Cardiac fibroblast (primary cell): Measurements from ENCODE around the gene SMOC2.

Experiments
- DNase-seq, 2 donors: peaks; one replicate each; pipeline versions ENCODE4 v3.0.0 to v3.0.0-alpha.2; 2010; ENCODE audit warnings: low read depth in 2 of 2
- H3K4me3 ChIP-seq, 2 donors: replicated peaks in 1 of 2; 1 replicate in 1 of 2; 2 replicates in 1 of 2; pipeline ENCODE4 v1.5.1; 2011; ENCODE audit warnings: low read depth in 2 of 2, low read length in 2 of 2, mild to moderate bottlenecking in 2 of 2, moderate library complexity in 1 of 2
- TF ChIP-seq, protein P1 (sequence below): IDR thresholded peaks from one replicate; pipeline ENCODE4 v1.5.1; 2011; ENCODE audit warnings: low read depth, mild to moderate bottlenecking, low read length, inconsistent platforms

Gene SMOC2

DNA sequence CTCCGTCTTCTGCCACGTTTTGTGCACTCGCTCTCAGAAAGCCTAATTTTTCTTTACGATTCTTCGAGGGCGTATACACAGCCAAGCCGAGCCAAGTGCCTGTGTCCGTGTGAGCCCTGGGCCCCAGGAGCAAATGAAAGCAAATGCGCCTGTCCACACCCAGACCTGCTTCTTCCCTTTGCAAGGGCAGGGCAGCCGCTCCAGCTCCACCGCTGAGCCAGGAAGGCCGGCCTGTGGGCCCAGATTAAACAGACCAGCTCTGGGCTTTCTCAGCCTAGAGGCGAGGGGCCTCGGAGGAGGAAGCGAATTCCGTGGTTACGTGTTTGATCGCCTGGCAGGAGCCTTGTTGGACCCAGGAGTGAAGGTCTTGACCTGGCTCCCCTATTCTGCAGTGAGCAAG is 184.6 kb downstream of the SMOC2 start:
- TF ChIP-seq, protein P1, sequence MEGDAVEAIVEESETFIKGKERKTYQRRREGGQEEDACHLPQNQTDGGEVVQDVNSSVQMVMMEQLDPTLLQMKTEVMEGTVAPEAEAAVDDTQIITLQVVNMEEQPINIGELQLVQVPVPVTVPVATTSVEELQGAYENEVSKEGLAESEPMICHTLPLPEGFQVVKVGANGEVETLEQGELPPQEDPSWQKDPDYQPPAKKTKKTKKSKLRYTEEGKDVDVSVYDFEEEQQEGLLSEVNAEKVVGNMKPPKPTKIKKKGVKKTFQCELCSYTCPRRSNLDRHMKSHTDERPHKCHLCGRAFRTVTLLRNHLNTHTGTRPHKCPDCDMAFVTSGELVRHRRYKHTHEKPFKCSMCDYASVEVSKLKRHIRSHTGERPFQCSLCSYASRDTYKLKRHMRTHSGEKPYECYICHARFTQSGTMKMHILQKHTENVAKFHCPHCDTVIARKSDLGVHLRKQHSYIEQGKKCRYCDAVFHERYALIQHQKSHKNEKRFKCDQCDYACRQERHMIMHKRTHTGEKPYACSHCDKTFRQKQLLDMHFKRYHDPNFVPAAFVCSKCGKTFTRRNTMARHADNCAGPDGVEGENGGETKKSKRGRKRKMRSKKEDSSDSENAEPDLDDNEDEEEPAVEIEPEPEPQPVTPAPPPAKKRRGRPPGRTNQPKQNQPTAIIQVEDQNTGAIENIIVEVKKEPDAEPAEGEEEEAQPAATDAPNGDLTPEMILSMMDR: no peak
- H3K4me3 ChIP-seq: no peak overlapping the region
- DNase-seq: no peak

DNA sequence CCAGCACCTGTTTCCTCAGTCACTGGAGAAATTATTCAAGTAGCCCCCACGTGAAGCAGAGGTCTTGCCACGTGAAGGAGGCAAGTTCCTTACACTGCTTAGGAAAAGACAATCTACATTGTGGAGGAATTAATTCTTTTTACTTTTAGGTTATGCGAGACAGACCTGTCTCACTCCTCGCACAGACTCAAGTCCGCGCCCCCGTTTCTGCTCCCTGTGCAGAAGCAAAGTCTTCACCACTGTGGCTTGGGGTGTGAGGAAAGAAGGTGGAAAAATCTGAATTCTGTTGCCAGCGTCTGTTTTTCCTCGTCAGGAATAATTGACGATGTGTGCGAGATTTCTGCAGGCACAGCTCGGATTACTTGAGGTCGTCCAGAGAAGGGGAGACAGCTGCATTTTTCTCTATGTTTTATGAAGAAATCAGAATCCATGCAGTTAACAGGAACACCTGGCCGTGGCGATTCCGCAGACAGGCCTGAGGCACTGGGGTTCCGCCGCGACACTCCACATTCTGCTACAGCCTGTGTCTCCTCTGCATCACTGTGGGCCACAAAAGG is 185.1 kb downstream of the SMOC2 start:
- no peak overlapping the region for H3K4me3 ChIP-seq
- TF ChIP-seq, protein P1: no peak
- no peak for DNase-seq

DNA sequence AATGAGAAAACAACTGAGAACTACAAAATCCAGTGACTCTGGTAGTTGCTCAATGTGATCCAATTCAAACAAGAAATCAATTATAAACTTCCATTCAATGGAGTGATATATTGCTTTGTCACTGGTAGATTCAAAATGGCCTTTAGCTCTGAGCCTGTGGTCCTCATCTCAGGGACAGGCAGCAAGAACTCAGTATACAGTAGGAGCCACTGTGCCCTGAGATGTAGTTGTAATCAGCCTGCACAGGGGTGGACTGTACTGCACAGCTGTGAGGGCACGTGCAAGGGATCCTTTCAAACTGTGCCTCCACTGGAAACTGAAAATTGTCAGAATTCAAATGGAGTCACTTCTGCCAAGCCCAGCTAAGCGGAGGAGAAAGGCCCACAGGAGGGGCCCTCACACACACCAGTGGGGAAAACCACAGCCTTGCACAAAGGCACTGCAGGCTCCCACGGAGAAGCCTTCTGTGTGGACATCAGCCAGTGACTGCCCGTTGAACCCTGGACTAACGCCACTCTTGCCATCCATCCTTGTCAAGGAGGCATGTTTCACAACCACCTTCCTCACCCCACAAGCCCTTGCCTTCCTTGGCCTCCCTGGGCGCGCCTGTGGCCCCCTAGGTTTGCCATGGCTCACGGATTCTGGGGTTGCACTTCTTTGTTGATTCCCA is 186.7 kb downstream of the SMOC2 start:
- no peak overlapping the region for H3K4me3 ChIP-seq
- TF ChIP-seq, protein P1: no peak
- no peak for DNase-seq

DNA sequence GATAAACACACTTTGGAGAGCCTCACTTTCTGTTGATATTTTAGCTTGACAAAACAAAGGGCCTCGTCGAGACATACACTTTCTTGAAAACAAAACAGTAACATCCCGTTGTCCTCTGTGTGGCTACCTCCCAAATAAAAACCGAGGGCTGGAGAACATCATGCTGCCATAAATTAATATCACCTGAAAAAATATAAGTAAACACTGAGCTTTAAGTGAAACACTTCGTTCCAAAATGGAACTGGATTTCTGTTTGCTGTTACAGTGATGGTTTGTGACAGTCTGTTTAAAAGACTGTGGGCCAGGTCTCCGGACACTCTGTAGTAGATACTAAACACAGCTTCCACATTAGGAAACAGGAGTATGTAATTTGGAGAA is 187.2 kb downstream of the SMOC2 start:
- TF ChIP-seq, protein P1: no peak

DNA sequence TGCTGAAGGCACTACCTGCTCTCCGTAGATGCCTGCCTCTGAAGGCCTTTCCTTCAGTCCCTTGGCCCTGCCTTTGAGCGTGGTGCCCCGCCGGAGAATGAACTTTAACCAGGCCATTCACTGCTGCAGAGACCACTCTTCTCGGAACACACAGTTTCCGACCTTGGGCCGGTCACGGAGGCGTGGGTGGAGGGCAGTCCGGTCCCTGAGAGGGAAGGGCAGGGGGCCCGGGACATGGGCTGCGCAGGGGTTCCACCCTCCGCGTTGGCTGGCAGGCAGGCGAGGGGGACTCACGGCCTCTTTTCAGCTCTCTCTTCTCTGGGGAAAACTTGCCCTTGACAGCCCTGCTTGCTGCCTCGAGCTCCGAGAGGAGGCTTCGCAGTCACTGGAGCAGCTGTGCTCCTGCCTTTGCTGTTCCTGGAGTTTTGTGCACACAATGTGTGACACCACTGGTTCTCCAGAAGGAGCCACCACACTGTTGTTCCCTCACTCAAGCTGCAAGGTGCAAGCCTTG is 187.8 kb downstream of the SMOC2 start:
- TF ChIP-seq, protein P1: no peak
- H3K4me3 ChIP-seq: no peak overlapping the region
- no peak for DNase-seq

More for the DNA sequence above, 187.2 kb downstream of the SMOC2 start:
- DNase-seq: no peak
- no peak overlapping the region for H3K4me3 ChIP-seq

DNA sequence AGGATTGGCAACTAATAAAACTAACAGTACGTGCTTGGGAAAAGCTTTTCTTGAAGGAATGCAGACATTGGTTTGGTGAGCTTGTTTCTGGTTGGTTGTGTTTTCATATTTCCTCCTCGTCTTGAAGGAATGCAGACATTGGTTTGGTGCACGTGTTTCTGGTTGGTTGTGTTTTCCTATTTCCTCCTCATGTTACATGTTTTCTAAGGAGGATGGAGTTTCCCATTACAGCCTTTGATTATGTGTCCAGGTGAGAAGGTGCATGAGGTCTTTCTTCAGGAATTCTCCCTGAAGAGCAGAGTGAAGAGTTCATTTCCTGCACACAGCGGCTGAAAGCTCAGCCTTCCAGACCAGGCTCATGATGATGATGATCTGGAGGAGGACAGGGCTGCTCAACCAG is 190.6 kb downstream of the SMOC2 start:
- DNase-seq: no peak
- H3K4me3 ChIP-seq: no peak overlapping the region
- TF ChIP-seq, protein P1: no peak
